Loucy (cell line): ENCODE measurements around the gene UMODL1.

Experiments used
- CTCF ChIP-seq: fragments of 200-600 bp; sonication (generic); conservative IDR thresholded peaks from 2 replicates; pipeline ENCODE4 v1.5.1; 2014; ENCODE audit warnings: mild to moderate bottlenecking, antibody characterized with exemption, low read length
- EZH2phosphoT487 ChIP-seq: fragments of 200-600 bp; IDR thresholded peaks from 2 replicates; pipeline ENCODE4 v1.6.1; 2018; ENCODE audit warnings: antibody characterized with exemption, mild to moderate bottlenecking, moderate library complexity, borderline replicate concordance

GRCh38 chr21:42179316-42179715 lies 108.2 kb downstream of the UMODL1 start:
- no peak for TF ChIP-seq CTCF
- TF ChIP-seq EZH2phosphoT487: no peak
